K562 (cell line): ENCODE results near the gene RASIP1. TPM values are rescaled to one million over a fixed set of nuclear protein-coding genes. Genes with fewer than 3 reads are reported as not detected.

Experiments
- ARID1B ChIP-seq: fragments of 450-650 bp; IDR thresholded peaks from 2 replicates; pipeline ENCODE4 v1.6.1; 2016; ENCODE audit warnings: antibody characterized with exemption, mild to moderate bottlenecking, inconsistent platforms
- BCLAF1 ChIP-seq, 2 experiments: fragments of 450-650 bp in 1 of 2; IDR thresholded peaks; 2 replicates each; pipeline ENCODE4 v1.6.1; 2011 to 2017; ENCODE audit warnings: low read depth in 2 of 2, antibody characterized with exemption in 1 of 2, borderline replicate concordance in 1 of 2, low read length in 1 of 2, mild to moderate bottlenecking in 1 of 2, mixed read lengths in 1 of 2; ENCODE audit not compliant: control insufficient read depth in 1 of 2
- CHCHD3 ChIP-seq: fragments of 250-450 bp; sonication (Bioruptor Pico); IDR thresholded peaks from 2 replicates; pipeline ENCODE4 v2.1.2; 2022; ENCODE audit warnings: mild to moderate bottlenecking
- DMBX1 ChIP-seq: fragments of 250-450 bp; sonication (Bioruptor Pico); IDR thresholded peaks from 2 replicates; pipeline ENCODE4 v1.8.0; 2022; ENCODE audit warnings: inconsistent platforms, mild to moderate bottlenecking, moderate library complexity, borderline replicate concordance
- KDM4B ChIP-seq, 2 experiments: fragments of 450-650 bp in 1 of 2; sonication (generic) in 1 of 2; IDR thresholded peaks; 2 replicates each; pipeline ENCODE4 v1.6.1; 2016 to 2017; ENCODE audit warnings: borderline replicate concordance in 2 of 2, antibody characterized with exemption in 1 of 2, low read depth in 1 of 2, mild to moderate bottlenecking in 1 of 2
- MTA3 ChIP-seq: fragments of 450-650 bp; formaldehyde crosslinking; IDR thresholded peaks from 2 replicates; pipeline ENCODE4 v1.6.1; 2017; ENCODE audit warnings: mild to moderate bottlenecking, borderline replicate concordance
- NELFE ChIP-seq: IDR thresholded peaks from 2 replicates; pipeline ENCODE4 v1.6.1; 2011; ENCODE audit warnings: mild to moderate bottlenecking; ENCODE audit not compliant: insufficient read depth, insufficient read length
- NUFIP1 ChIP-seq: fragments of 450-650 bp; IDR thresholded peaks from 2 replicates; pipeline ENCODE4 v1.6.1; 2018; ENCODE audit not compliant: partially characterized antibody
- RB1 ChIP-seq: fragments of 450-650 bp; IDR thresholded peaks from 2 replicates; pipeline ENCODE4 v1.6.1; 2017; ENCODE audit warnings: low read depth, mild to moderate bottlenecking
- ZNF165 ChIP-seq: fragments of 250-450 bp; sonication (Bioruptor Pico); IDR thresholded peaks from 2 replicates; pipeline ENCODE4 v1.4.0; 2020; ENCODE audit warnings: borderline replicate concordance
- ZNF280B ChIP-seq: fragments of 250-450 bp; sonication (Bioruptor Pico); IDR thresholded peaks from 2 replicates; pipeline ENCODE4 v1.5.1; 2021; ENCODE audit warnings: mild to moderate bottlenecking
- ZNF551 ChIP-seq: fragments of 250-450 bp; sonication (Bioruptor Pico); IDR thresholded peaks from 2 replicates; pipeline ENCODE4 v1.5.0; 2021; ENCODE audit warnings: mild to moderate bottlenecking, moderate library complexity
- polyA plus RNA-seq, 8 experiments: library from polyadenylated mRNA; depleted of rRNA in 4 of 8; stranded (reverse) in 5 of 8; unstranded in 3 of 8; fragments of >200 nt; fragmentation: Nextera tagmentation in 2 of 8; fragmentation: Illumina TruSeq in 1 of 8; extraction: Ambion mirVana in 2 of 8; extraction: Trizol in 1 of 8; gene quantifications; 2 replicates each; pipeline versions ENCODE4 v1.2.1 to v1.2.3, GENCODE V29; 2011 to 2014; ENCODE audit warnings: inconsistent platforms in 1 of 8, missing spikeins in 1 of 8
- total RNA-seq, 7 experiments: library from RNA; depleted of rRNA in 6 of 7; stranded (reverse); fragments of >200 nt in 6 of 7; fragmentation: Illumina TruSeq in 2 of 7; extraction: Trizol in 2 of 7; gene quantifications; 2 replicates each; pipeline versions ENCODE4 v1.2.1 to v1.2.3, GENCODE V29; 2011 to 2021; ENCODE audit warnings: low replicate concordance in 1 of 7

The RASIP1 gene
- total and polyA plus RNA-seq, 9 of the 15 experiments (the other 6 are each of a cell fraction or from before 2014, with no cell fraction given) = 0.20 to 4.7 (median 1.5) TPM

GRCh38 chr19:48670699-48671445 is 69.5 kb downstream of the RASIP1 start (continued):
- TF ChIP-seq BCLAF1 (IDR thresholded peaks at IDR 0.05; ENCODE audit: borderline replicate concordance in 1 of 2, control insufficient read depth in 1 of 2, low read depth in 2 of 2, low read length in 1 of 2) (no peak), NUFIP1 (no peak), ZNF551 (CRISPR knock-in tag) (no peak), CHCHD3 (CRISPR knock-in tag) (no peak), NELFE (no peak), ZNF165 (CRISPR knock-in tag) (no peak), ZNF280B (CRISPR knock-in tag) (no peak), DMBX1 (no peak), KDM4B (IDR thresholded peaks at IDR 0.05; ENCODE audit: borderline replicate concordance in 2 of 2, low read depth in 1 of 2) (no peak), MTA3 (no peak), ARID1B (no peak), RB1 (no peak)

Other genes starting within 250 kb of the RASIP1 start
Only the 7 nearest of the 23 such genes appear.
- not detected in 2 replicates for gene NTN5, start 67.6 kb downstream of the RASIP1 start, total RNA-seq (2014; rRNA removed)
- gene NTN5, start 67.6 kb downstream of the RASIP1 start, total RNA-seq (2014; rRNA removed; fragmentation: Illumina TruSeq; extraction: Trizol) = not detected in 2 replicates
- not detected in 2 replicates for gene NTN5, start 67.6 kb downstream of the RASIP1 start, total RNA-seq (2015; rRNA removed; fragmentation: Illumina TruSeq; extraction: Trizol)
- not detected in 2 replicates for gene NTN5, start 67.6 kb downstream of the RASIP1 start, total RNA-seq (2021)
- 0.04 TPM in 1 of 2 replicates, not detected in the other for gene NTN5, start 67.6 kb downstream of the RASIP1 start, polyA plus RNA-seq (2011; rRNA removed)
- gene NTN5, start 67.6 kb downstream of the RASIP1 start, polyA plus RNA-seq (2014; fragmentation: Illumina TruSeq; extraction: Trizol) = not detected in 2 replicates
- not detected for gene NTN5, start 67.6 kb downstream of the RASIP1 start, polyA plus RNA-seq (2014; fragmentation: Nextera tagmentation; extraction: Ambion mirVana)
- gene NTN5, start 67.6 kb downstream of the RASIP1 start, polyA plus RNA-seq (2014; rRNA removed) = 0.07 TPM in 1 of 2 replicates, not detected in the other
- gene FUT2, start 44.6 kb downstream of the RASIP1 start, total RNA-seq (2014; rRNA removed) = not detected in 2 replicates
- gene FUT2, start 44.6 kb downstream of the RASIP1 start, total RNA-seq (2014; rRNA removed; fragmentation: Illumina TruSeq; extraction: Trizol) = not detected in 2 replicates
- gene FUT2, start 44.6 kb downstream of the RASIP1 start, total RNA-seq (2015; rRNA removed; fragmentation: Illumina TruSeq; extraction: Trizol) = not detected in 2 replicates
- gene FUT2, start 44.6 kb downstream of the RASIP1 start, total RNA-seq (2021) = not detected in 2 replicates
- gene FUT2, start 44.6 kb downstream of the RASIP1 start, polyA plus RNA-seq (2011; rRNA removed) = not detected in 2 replicates
- gene FUT2, start 44.6 kb downstream of the RASIP1 start, polyA plus RNA-seq (2014; fragmentation: Illumina TruSeq; extraction: Trizol) = not detected in 2 replicates
- under 1 TPM; 0.03 to 0.04 TPM for gene FUT2, start 44.6 kb downstream of the RASIP1 start, polyA plus RNA-seq (2014; fragmentation: Nextera tagmentation; extraction: Ambion mirVana)
- gene FUT2, start 44.6 kb downstream of the RASIP1 start, polyA plus RNA-seq (2014; rRNA removed) = not detected in 2 replicates
- gene MAMSTR, start 20.9 kb downstream of the RASIP1 start, total RNA-seq (2014; rRNA removed) = 0.27 and 0.45 TPM in 2 replicates
- gene MAMSTR, start 20.9 kb downstream of the RASIP1 start, total RNA-seq (2014; rRNA removed; fragmentation: Illumina TruSeq; extraction: Trizol) = 0.22 and 0.29 TPM in 2 replicates
- gene MAMSTR, start 20.9 kb downstream of the RASIP1 start, total RNA-seq (2015; rRNA removed; fragmentation: Illumina TruSeq; extraction: Trizol) = 0.49 and 0.51 TPM in 2 replicates
- 1.00 and 1.3 TPM in 2 replicates for gene MAMSTR, start 20.9 kb downstream of the RASIP1 start, total RNA-seq (2021)
- 0.27 and 0.29 TPM in 2 replicates for gene MAMSTR, start 20.9 kb downstream of the RASIP1 start, polyA plus RNA-seq (2011; rRNA removed)
- gene MAMSTR, start 20.9 kb downstream of the RASIP1 start, polyA plus RNA-seq (2014; fragmentation: Illumina TruSeq; extraction: Trizol) = 0.55 and 0.73 TPM in 2 replicates
- gene MAMSTR, start 20.9 kb downstream of the RASIP1 start, polyA plus RNA-seq (2014; fragmentation: Nextera tagmentation; extraction: Ambion mirVana) = under 1 TPM in 1 of 2 experiments, not detected in 1; 0.08 TPM
- 0.84 and 0.91 TPM in 2 replicates for gene MAMSTR, start 20.9 kb downstream of the RASIP1 start, polyA plus RNA-seq (2014; rRNA removed)
- 0.14 and 0.78 TPM in 2 replicates for gene IZUMO1, start 6.3 kb upstream of the RASIP1 start, total RNA-seq (2014; rRNA removed)
- gene IZUMO1, start 6.3 kb upstream of the RASIP1 start, total RNA-seq (2014; rRNA removed; fragmentation: Illumina TruSeq; extraction: Trizol) = 0.61 and 1.3 TPM in 2 replicates
- gene IZUMO1, start 6.3 kb upstream of the RASIP1 start, total RNA-seq (2015; rRNA removed; fragmentation: Illumina TruSeq; extraction: Trizol) = 0.40 and 0.49 TPM in 2 replicates
- 2.1 and 2.2 TPM in 2 replicates for gene IZUMO1, start 6.3 kb upstream of the RASIP1 start, total RNA-seq (2021)
- 0.54 and 0.57 TPM in 2 replicates for gene IZUMO1, start 6.3 kb upstream of the RASIP1 start, polyA plus RNA-seq (2011; rRNA removed)
- gene IZUMO1, start 6.3 kb upstream of the RASIP1 start, polyA plus RNA-seq (2014; fragmentation: Illumina TruSeq; extraction: Trizol) = 0.29 and 1.1 TPM in 2 replicates
- gene IZUMO1, start 6.3 kb upstream of the RASIP1 start, polyA plus RNA-seq (2014; fragmentation: Nextera tagmentation; extraction: Ambion mirVana) = under 1 TPM; 0.24 to 0.73 TPM
- 0.39 and 1.2 TPM in 2 replicates for gene IZUMO1, start 6.3 kb upstream of the RASIP1 start, polyA plus RNA-seq (2014; rRNA removed)
- 15.5 and 17.2 TPM in 2 replicates for gene FUT1, start 12.0 kb upstream of the RASIP1 start, total RNA-seq (2014; rRNA removed)
- 8.9 TPM in 2 replicates for gene FUT1, start 12.0 kb upstream of the RASIP1 start, total RNA-seq (2014; rRNA removed; fragmentation: Illumina TruSeq; extraction: Trizol)
- gene FUT1, start 12.0 kb upstream of the RASIP1 start, total RNA-seq (2015; rRNA removed; fragmentation: Illumina TruSeq; extraction: Trizol) = 5.0 TPM in 2 replicates
- 18.5 and 19.6 TPM in 2 replicates for gene FUT1, start 12.0 kb upstream of the RASIP1 start, total RNA-seq (2021)
- gene FUT1, start 12.0 kb upstream of the RASIP1 start, polyA plus RNA-seq (2011; rRNA removed) = 3.2 and 5.0 TPM in 2 replicates
- gene FUT1, start 12.0 kb upstream of the RASIP1 start, polyA plus RNA-seq (2014; fragmentation: Illumina TruSeq; extraction: Trizol) = 7.9 and 8.8 TPM in 2 replicates
- 1 to 10 TPM; 2.3 to 3.1 TPM for gene FUT1, start 12.0 kb upstream of the RASIP1 start, polyA plus RNA-seq (2014; fragmentation: Nextera tagmentation; extraction: Ambion mirVana)
- 16.3 and 18.3 TPM in 2 replicates for gene FUT1, start 12.0 kb upstream of the RASIP1 start, polyA plus RNA-seq (2014; rRNA removed)
- gene FGF21, start 14.9 kb upstream of the RASIP1 start, total RNA-seq (2014; rRNA removed) = 0.33 and 0.77 TPM in 2 replicates
- not detected in 2 replicates for gene FGF21, start 14.9 kb upstream of the RASIP1 start, total RNA-seq (2014; rRNA removed; fragmentation: Illumina TruSeq; extraction: Trizol)
- gene FGF21, start 14.9 kb upstream of the RASIP1 start, total RNA-seq (2015; rRNA removed; fragmentation: Illumina TruSeq; extraction: Trizol) = not detected in 2 replicates
- gene FGF21, start 14.9 kb upstream of the RASIP1 start, total RNA-seq (2021) = not detected in 2 replicates
- gene FGF21, start 14.9 kb upstream of the RASIP1 start, polyA plus RNA-seq (2011; rRNA removed) = not detected in 2 replicates
- gene FGF21, start 14.9 kb upstream of the RASIP1 start, polyA plus RNA-seq (2014; fragmentation: Illumina TruSeq; extraction: Trizol) = 0.09 TPM in 1 of 2 replicates, not detected in the other
- under 1 TPM in 1 of 2 experiments, not detected in 1; 0.04 TPM for gene FGF21, start 14.9 kb upstream of the RASIP1 start, polyA plus RNA-seq (2014; fragmentation: Nextera tagmentation; extraction: Ambion mirVana)
- not detected in 2 replicates for gene FGF21, start 14.9 kb upstream of the RASIP1 start, polyA plus RNA-seq (2014; rRNA removed)
- 57.8 and 69.7 TPM in 2 replicates for gene BCAT2, start 70.4 kb upstream of the RASIP1 start, total RNA-seq (2014; rRNA removed)
- 12.4 and 18.9 TPM in 2 replicates for gene BCAT2, start 70.4 kb upstream of the RASIP1 start, total RNA-seq (2014; rRNA removed; fragmentation: Illumina TruSeq; extraction: Trizol)
- gene BCAT2, start 70.4 kb upstream of the RASIP1 start, total RNA-seq (2015; rRNA removed; fragmentation: Illumina TruSeq; extraction: Trizol) = 31.4 and 32.6 TPM in 2 replicates
- 79.6 and 84.8 TPM in 2 replicates for gene BCAT2, start 70.4 kb upstream of the RASIP1 start, total RNA-seq (2021)
- 29.7 and 54.4 TPM in 2 replicates for gene BCAT2, start 70.4 kb upstream of the RASIP1 start, polyA plus RNA-seq (2011; rRNA removed)
- gene BCAT2, start 70.4 kb upstream of the RASIP1 start, polyA plus RNA-seq (2014; fragmentation: Illumina TruSeq; extraction: Trizol) = 53.9 and 68.4 TPM in 2 replicates
- gene BCAT2, start 70.4 kb upstream of the RASIP1 start, polyA plus RNA-seq (2014; fragmentation: Nextera tagmentation; extraction: Ambion mirVana) = 10 to 100 TPM in 1 of 2 experiments, 1 to 10 TPM in 1; 3.4 to 17.0 TPM
- 61.3 and 70.5 TPM in 2 replicates for gene BCAT2, start 70.4 kb upstream of the RASIP1 start, polyA plus RNA-seq (2014; rRNA removed)